Neural cell (in vitro differentiated cells): Measurements from ENCODE around the gene CAAP1. TPM values are rescaled to one million over a fixed set of nuclear protein-coding genes. Genes with fewer than 3 reads are reported as not detected.

Experiments used
- H2AFZ ChIP-seq: fragments of 200-600, 300-800 bp; sonication (generic), shearing (Covaris generic); 2 replicates; pipeline ENCODE4 v1.6.0; 2014; ENCODE audit warnings: low read depth, mild to moderate bottlenecking, antibody characterized with exemption, low read length, moderate library complexity
- H3F3A ChIP-seq: fragments of 200-600 bp; shearing (Covaris generic); 2 replicates; pipeline ENCODE4 v1.6.1; 2016; ENCODE audit warnings: mild to moderate bottlenecking, moderate library complexity, mixed read lengths, antibody characterized with exemption, low read length; ENCODE audit not compliant: insufficient read depth, poor library complexity, severe bottlenecking
- H3K27ac ChIP-seq: fragments of 200-600, 300-800 bp; sonication (generic), shearing (Covaris generic); 2 replicates; pipeline ENCODE4 v1.5.1; 2014; ENCODE audit warnings: mild to moderate bottlenecking, low read length, moderate library complexity
- H3K27me3 ChIP-seq: fragments of 300-800, 200-600 bp; sonication (generic), shearing (Covaris generic); 2 replicates; pipeline ENCODE4 v1.6.0; 2014; ENCODE audit warnings: mild to moderate bottlenecking, low read depth, low read length, moderate library complexity; ENCODE audit not compliant: insufficient read depth
- H3K36me3 ChIP-seq: fragments of 300-800, 200-600 bp; sonication (generic), shearing (Covaris generic); 2 replicates; pipeline ENCODE4 v1.5.1; 2014; ENCODE audit warnings: mild to moderate bottlenecking, antibody characterized with exemption, low read length, moderate library complexity; ENCODE audit not compliant: insufficient read depth
- H3K4me2 ChIP-seq: fragments of 300-800, 200-600 bp; sonication (generic), shearing (Covaris generic); 2 replicates; pipeline ENCODE4 v1.6.0; 2014; ENCODE audit warnings: mild to moderate bottlenecking, low read length
- H3K4me3 ChIP-seq: fragments of 300-800, 200-600 bp; sonication (generic), shearing (Covaris generic); 2 replicates; pipeline ENCODE4 v1.5.1; 2014; ENCODE audit warnings: mild to moderate bottlenecking, low read length, moderate library complexity
- H3K79me2 ChIP-seq: fragments of 200-600 bp; shearing (Covaris generic); replicated peaks from 2 replicates; pipeline ENCODE4 v1.6.0; 2014; ENCODE audit warnings: mild to moderate bottlenecking, low read length, moderate library complexity; ENCODE audit not compliant: insufficient read depth
- H3K9ac ChIP-seq: fragments of 300-800, 200-600 bp; sonication (generic), shearing (Covaris generic); 2 replicates; pipeline ENCODE4 v1.6.1; 2016; ENCODE audit warnings: mild to moderate bottlenecking, low read length, mixed read lengths
- H3K9me2 ChIP-seq: fragments of 200-600 bp; shearing (Covaris generic); 2 replicates; pipeline ENCODE4 v1.6.1; 2016; ENCODE audit warnings: mild to moderate bottlenecking, low read length, mixed read lengths; ENCODE audit not compliant: insufficient read depth
- H3K9me3 ChIP-seq: fragments of 200-600, 300-800 bp; sonication (generic), shearing (Covaris generic); 2 replicates; pipeline ENCODE4 v1.6.1; 2016; ENCODE audit warnings: mild to moderate bottlenecking, mixed run types, low read length, moderate library complexity, mixed read lengths
- H4K20me1 ChIP-seq: fragments of 200-600 bp; shearing (Covaris generic); 2 replicates; pipeline ENCODE4 v1.6.1; 2016; ENCODE audit warnings: mild to moderate bottlenecking, mixed run types; ENCODE audit not compliant: insufficient read depth
- EP300 ChIP-seq: fragments of 450-650 bp; conservative IDR thresholded peaks from 2 replicates; pipeline ENCODE4 v1.6.1; 2014; ENCODE audit warnings: antibody characterized with exemption, mild to moderate bottlenecking, moderate library complexity; ENCODE audit not compliant: poor library complexity, severe bottlenecking
- MXI1 ChIP-seq: fragments of 450-650 bp; conservative IDR thresholded peaks from 2 replicates; pipeline ENCODE4 v1.6.1; 2014; ENCODE audit warnings: antibody characterized with exemption, mild to moderate bottlenecking; ENCODE audit not compliant: poor library complexity, severe bottlenecking
- POLR2AphosphoS5 ChIP-seq: IDR thresholded peaks from 2 replicates; pipeline ENCODE4 v1.6.1; 2012
- SMC3 ChIP-seq: fragments of 450-650 bp; conservative IDR thresholded peaks from 2 replicates; pipeline ENCODE4 v1.6.1; 2014; ENCODE audit warnings: antibody characterized with exemption, mild to moderate bottlenecking, moderate library complexity; ENCODE audit not compliant: poor library complexity
- polyA plus RNA-seq: library from polyadenylated mRNA; depleted of rRNA; stranded (reverse); fragments of >200 nt; gene quantifications from 2 replicates; pipeline ENCODE4 v1.2.3, GENCODE V29; 2014
- small RNA-seq, 3 experiments: library from RNA; depleted of rRNA; stranded (forward); fragments of <200 nt; gene quantifications; one replicate each; pipeline ENCODE3, GENCODE V24; 2012

CAAP1 gene
- polyA plus RNA-seq, 1 donor from 2014 or later, result 14.9 TPM

- Histone ChIP-seq H3K9me2 (no peaks in the 10 kb centered on the region), H3K9me3 (no peaks in the 10 kb centered on the region), H2AFZ (no peak overlapping the region), H4K20me1 (no peaks in the 10 kb centered on the region), H3K36me3 (no peaks in the 10 kb centered on the region), H3K4me3 (no peak overlapping the region), H3K9ac (no peak overlapping the region), H3K4me2 (no peak overlapping the region), H3F3A (no peaks in the 10 kb centered on the region), H3K79me2 (no peaks in the 10 kb centered on the region), H3K27ac (no peak overlapping the region), H3K27me3 (no peaks in the 10 kb centered on the region)
- TF ChIP-seq POLR2AphosphoS5 (no peak), EP300 (no peak), MXI1 (no peak), SMC3 (no peak)
Measured at GRCh38 chr9:26791274-26791673, 101.3 kb downstream of the CAAP1 start.

Small RNA genes within 50 kb of the gene (small RNA-seq; reads per million reads assigned to genes)
- gene RF00322 (0 reads per million in 3 experiments), gene RN7SL100P (0 to 0.03 (median 0) reads per million in 3 experiments)

Other genes with a start within 250 kb of the CAAP1 start
- gene PLAA, start 54.4 kb upstream of the CAAP1 start, polyA plus RNA-seq, result 27.4 and 30.6 TPM in 2 replicates
- 10.9 and 11.3 TPM in 2 replicates for gene IFT74, start 63.6 kb upstream of the CAAP1 start, polyA plus RNA-seq
- gene LRRC19, start 112.9 kb upstream of the CAAP1 start, polyA plus RNA-seq, result not detected in 2 replicates
- 0.83 TPM in 1 of 2 replicates, not detected in the other for gene TEK, start 216.4 kb upstream of the CAAP1 start, polyA plus RNA-seq